Esophagus muscularis mucosa (tissue), 3 donors: ENCODE measurements around the gene DOCK1.
"Not testable (repeated sequence)": the region's sequence is repeated elsewhere in the genome, so short reads cannot be mapped to it uniquely, and the experiment has no call there.

Source experiments
- POLR2A ChIP-seq: fragments of 450-650 bp; IDR thresholded peaks from one replicate; pipeline ENCODE4 v1.6.1; 2017; ENCODE audit warnings: antibody characterized with exemption, moderate library complexity, mild to moderate bottlenecking, low read depth
- TF ChIP-seq, protein P1 (sequence below), 3 experiments: fragments of 200-600 bp in 2 of 3; fragments of 450-650 bp in 1 of 3; sonication (generic) in 2 of 3; IDR thresholded peaks; one replicate each; pipeline ENCODE4 v1.5.1; 2017 to 2019; ENCODE audit warnings: antibody characterized with exemption in 3 of 3, mild to moderate bottlenecking in 2 of 3, moderate library complexity in 1 of 3

DNA sequence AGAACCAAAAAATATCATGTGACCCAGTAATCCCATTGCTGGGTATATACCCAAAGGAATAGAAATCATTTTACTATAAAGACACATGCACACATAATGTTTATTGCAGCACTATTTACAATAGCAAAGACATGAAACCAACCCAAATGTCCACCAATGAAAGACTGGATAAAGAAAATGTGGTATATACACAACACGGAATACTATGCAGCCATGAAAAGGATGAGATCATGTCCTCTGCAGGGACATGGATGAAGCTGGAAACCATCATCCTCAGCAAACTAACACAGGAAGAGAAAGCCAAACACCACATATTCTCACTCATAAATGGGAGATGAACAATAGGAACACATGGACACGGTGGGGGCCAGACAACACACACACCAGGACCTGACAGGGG, 5.7 kb upstream of the DOCK1 start:
- TF ChIP-seq, protein P1, sequence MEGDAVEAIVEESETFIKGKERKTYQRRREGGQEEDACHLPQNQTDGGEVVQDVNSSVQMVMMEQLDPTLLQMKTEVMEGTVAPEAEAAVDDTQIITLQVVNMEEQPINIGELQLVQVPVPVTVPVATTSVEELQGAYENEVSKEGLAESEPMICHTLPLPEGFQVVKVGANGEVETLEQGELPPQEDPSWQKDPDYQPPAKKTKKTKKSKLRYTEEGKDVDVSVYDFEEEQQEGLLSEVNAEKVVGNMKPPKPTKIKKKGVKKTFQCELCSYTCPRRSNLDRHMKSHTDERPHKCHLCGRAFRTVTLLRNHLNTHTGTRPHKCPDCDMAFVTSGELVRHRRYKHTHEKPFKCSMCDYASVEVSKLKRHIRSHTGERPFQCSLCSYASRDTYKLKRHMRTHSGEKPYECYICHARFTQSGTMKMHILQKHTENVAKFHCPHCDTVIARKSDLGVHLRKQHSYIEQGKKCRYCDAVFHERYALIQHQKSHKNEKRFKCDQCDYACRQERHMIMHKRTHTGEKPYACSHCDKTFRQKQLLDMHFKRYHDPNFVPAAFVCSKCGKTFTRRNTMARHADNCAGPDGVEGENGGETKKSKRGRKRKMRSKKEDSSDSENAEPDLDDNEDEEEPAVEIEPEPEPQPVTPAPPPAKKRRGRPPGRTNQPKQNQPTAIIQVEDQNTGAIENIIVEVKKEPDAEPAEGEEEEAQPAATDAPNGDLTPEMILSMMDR (IDR thresholded peaks at IDR 0.05), result not testable (repeated sequence)
- TF ChIP-seq POLR2A, result not testable (repeated sequence)
